ENCODE data around the gene TUBB3. TPM values are rescaled to one million over a fixed set of nuclear protein-coding genes. Genes with fewer than 3 reads are reported as not detected.

TUBB3 gene
- total and polyA plus RNA-seq, 2 donors from 2014 or later = 3.4 to 35.0 TPM

DNA sequence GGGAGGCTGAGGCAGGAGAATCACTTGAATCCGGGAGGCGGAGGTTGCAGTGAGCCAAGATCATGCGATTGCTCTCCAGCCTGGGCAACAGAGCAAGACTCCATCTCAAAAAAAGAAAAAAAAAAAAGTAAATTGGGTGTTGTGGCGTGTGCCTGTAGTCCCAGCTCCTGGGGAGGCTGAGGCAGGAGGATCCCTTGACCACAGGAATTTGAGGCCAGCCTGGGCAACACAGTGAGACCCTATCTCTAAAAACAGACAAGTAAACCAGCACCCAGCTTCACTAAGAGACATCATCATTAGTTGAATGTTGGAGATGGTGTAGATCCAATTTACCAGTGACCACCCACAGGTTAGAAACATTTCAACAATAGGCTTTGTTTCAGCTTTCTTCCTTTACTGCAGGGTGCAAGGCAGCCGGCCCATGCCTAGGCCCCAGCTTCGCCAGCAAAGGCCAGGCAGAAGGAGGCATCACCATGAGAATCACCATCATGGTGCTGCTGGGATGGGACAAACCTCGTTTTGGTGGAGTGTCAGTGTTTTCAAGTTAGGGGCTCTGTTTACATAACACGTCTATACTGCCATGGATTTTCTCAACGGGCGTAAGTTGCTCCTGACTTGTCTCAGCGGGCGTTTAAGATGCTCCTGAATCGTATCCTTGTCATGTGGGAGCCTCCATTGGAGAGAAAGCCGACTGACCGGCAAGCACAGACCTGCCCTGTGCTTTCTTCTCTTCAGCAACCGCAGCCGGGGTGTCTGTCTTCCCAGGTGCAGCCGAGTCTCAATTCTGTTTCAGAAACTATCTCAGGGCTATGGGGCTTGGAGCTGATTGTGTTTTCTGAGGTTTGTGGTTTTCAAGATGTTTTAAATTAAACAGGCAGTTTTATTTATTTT is 42.4 kb upstream of the TUBB3 start:
- peaks cover 5 to 31% (median 31%) of the 10 kb centered on the region in 3 donors for H3K36me3 ChIP-seq (ENCODE audit: control insufficient read depth in 2 of 3, insufficient read depth in 3 of 3, low read length in 3 of 3)
- TF ChIP-seq, protein P1, sequence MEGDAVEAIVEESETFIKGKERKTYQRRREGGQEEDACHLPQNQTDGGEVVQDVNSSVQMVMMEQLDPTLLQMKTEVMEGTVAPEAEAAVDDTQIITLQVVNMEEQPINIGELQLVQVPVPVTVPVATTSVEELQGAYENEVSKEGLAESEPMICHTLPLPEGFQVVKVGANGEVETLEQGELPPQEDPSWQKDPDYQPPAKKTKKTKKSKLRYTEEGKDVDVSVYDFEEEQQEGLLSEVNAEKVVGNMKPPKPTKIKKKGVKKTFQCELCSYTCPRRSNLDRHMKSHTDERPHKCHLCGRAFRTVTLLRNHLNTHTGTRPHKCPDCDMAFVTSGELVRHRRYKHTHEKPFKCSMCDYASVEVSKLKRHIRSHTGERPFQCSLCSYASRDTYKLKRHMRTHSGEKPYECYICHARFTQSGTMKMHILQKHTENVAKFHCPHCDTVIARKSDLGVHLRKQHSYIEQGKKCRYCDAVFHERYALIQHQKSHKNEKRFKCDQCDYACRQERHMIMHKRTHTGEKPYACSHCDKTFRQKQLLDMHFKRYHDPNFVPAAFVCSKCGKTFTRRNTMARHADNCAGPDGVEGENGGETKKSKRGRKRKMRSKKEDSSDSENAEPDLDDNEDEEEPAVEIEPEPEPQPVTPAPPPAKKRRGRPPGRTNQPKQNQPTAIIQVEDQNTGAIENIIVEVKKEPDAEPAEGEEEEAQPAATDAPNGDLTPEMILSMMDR (IDR thresholded peaks at IDR 0.05; ENCODE audit: borderline replicate concordance, extremely low read depth, insufficient read depth) = no peak
- no peaks in the 10 kb centered on the region for H3K9me3 ChIP-seq (ENCODE audit: control insufficient read depth in 2 of 3, insufficient read depth in 1 of 3, low read length in 3 of 3)
- FAIRE-seq (no peak), DNase-seq (no peak)
- no peak overlapping the region for H3K9ac ChIP-seq (ENCODE audit: low read length in 3 of 3)
- intact Hi-C loops (cut with DNase I) = no loop called here
- H3K4me1 ChIP-seq (ENCODE audit: control insufficient read depth in 2 of 3, insufficient read depth in 2 of 3, low read depth in 1 of 3, low read length in 3 of 3) = no peaks in the 10 kb centered on the region
- no peaks in the 10 kb centered on the region for H3K27me3 ChIP-seq (ENCODE audit: control insufficient read depth, insufficient read depth, low read length)
- no peak overlapping the region for H3K4me3 ChIP-seq (ENCODE audit: low read length in 3 of 3)
- no peak overlapping the region for H3K27ac ChIP-seq (ENCODE audit: low read depth in 2 of 2, low read length in 2 of 2)

DNA sequence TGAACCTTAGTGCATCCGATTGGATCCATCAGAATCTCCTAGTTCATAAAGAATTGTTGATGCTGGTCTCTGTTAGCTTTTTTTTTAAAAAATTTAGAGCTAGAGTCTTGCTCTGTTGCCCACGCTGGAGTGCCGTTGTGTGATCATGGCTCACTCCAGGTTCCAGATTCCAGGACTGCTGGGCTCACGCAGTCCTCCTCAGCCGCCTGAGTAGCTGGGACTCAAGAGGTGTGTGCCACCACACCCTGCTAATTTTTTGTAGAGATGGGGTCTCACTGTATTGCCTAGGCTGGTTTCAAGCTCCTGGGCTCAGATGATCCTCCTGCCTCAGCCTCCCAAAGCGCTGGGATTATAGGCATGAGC is 41.8 kb upstream of the TUBB3 start:
- DNase-seq (no peak), FAIRE-seq (no peak)
- Histone ChIP-seq H3K9ac (ENCODE audit: low read length in 3 of 3) (no peak overlapping the region), H3K4me1 (ENCODE audit: control insufficient read depth in 2 of 3, insufficient read depth in 2 of 3, low read depth in 1 of 3, low read length in 3 of 3) (no peaks in the 10 kb centered on the region), H3K4me3 (ENCODE audit: low read length in 3 of 3) (no peak overlapping the region), H3K27ac (ENCODE audit: low read depth in 2 of 2, low read length in 2 of 2) (no peak overlapping the region), H3K36me3 (ENCODE audit: control insufficient read depth in 2 of 3, insufficient read depth in 3 of 3, low read length in 3 of 3) (peaks cover 5 to 33% (median 31%) of the 10 kb centered on the region in 3 donors), H3K27me3 (ENCODE audit: control insufficient read depth, insufficient read depth, low read length) (no peaks in the 10 kb centered on the region), H3K9me3 (ENCODE audit: control insufficient read depth in 2 of 3, insufficient read depth in 1 of 3, low read length in 3 of 3) (no peaks in the 10 kb centered on the region)
- intact Hi-C loops (cut with DNase I) = no loop called here
- TF ChIP-seq, protein P1 (IDR thresholded peaks at IDR 0.05; ENCODE audit: borderline replicate concordance, extremely low read depth, insufficient read depth) = no peak

DNA sequence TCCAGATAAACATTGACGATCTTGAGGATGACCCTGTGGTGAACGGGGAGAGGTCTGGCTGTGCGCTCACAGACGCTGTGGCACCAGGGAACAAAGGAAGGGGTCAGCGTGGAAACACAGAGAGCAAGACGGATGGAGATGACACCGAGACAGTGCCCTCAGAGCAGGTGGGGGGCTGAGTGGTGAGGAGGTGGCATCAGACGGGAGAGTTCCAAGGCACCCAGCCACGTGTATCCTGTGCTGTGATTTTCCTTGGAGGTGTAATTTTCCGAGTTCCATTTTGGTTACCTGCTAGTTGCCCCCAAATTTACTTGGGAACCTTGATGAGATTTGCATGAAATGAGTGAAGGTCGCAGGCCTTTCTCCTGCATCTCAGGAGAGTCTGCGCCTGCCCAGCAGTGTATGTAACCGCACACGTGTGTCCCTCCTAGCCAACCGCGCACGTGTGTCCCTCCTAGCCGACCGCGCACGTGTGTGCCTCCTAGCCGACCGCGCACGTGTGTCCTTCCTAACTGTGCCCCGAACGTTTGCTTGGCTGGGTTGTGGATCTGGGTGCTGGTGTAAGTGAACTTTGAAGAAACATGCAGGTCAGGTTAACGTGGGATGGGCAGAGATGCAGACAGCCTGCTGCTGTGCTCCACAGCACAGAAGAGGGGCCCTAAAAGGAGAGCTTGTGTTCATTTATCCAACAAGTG is 39.6 kb upstream of the TUBB3 start:
- Histone ChIP-seq H3K4me3 (ENCODE audit: low read length in 3 of 3) (no peak overlapping the region), H3K36me3 (ENCODE audit: control insufficient read depth in 2 of 3, insufficient read depth in 3 of 3, low read length in 3 of 3) (peaks cover 5 to 47% (median 43%) of the 10 kb centered on the region in 3 donors), H3K27me3 (ENCODE audit: control insufficient read depth, insufficient read depth, low read length) (no peaks in the 10 kb centered on the region), H3K9ac (ENCODE audit: low read length in 3 of 3) (no peak overlapping the region), H3K4me1 (ENCODE audit: control insufficient read depth in 2 of 3, insufficient read depth in 2 of 3, low read depth in 1 of 3, low read length in 3 of 3) (no peaks in the 10 kb centered on the region), H3K27ac (ENCODE audit: low read depth in 2 of 2, low read length in 2 of 2) (no peak overlapping the region), H3K9me3 (ENCODE audit: control insufficient read depth in 2 of 3, insufficient read depth in 1 of 3, low read length in 3 of 3) (no peaks in the 10 kb centered on the region)
- FAIRE-seq (no peak), DNase-seq (no peak)
- TF ChIP-seq, protein P1 (IDR thresholded peaks at IDR 0.05; ENCODE audit: borderline replicate concordance, extremely low read depth, insufficient read depth) = no peak
- intact Hi-C loops (cut with DNase I) = no loop called here

Data from kidney (tissue), 14 donors.